H1 (cell line): ENCODE data around the gene ZNF575. TPM values are rescaled to one million over a fixed set of nuclear protein-coding genes. Genes with fewer than 3 reads are reported as not detected.
A peak's percentile ranks its signal among the peaks of the same experiment; 100 is the strongest.

Experiments
- CTCF ChIA-PET: fragments of 300-600 bp; sonication (Branson Sonifier 250); formaldehyde crosslinking; loops from one replicate; lab custom pipeline; 2021; ENCODE audit not compliant: partially characterized antibody; lab: Charles Lee
- POLR2A ChIA-PET: fragments of 300-600 bp; sonication (Branson Sonifier 250); formaldehyde crosslinking; loops from one replicate; lab custom pipeline; 2021; ENCODE audit warnings: inconsistent platforms; ENCODE audit not compliant: partially characterized antibody; lab: Charles Lee
- DNase-seq, 2 experiments: peaks; one replicate each; pipeline versions ENCODE4 v3.0.0 to v3.0.0-alpha.2; 2010 to 2022; ENCODE audit warnings: low spot score in 2 of 2, low read depth in 1 of 2, mixed read lengths in 1 of 2
- FAIRE-seq: peaks from 2 replicates; lab custom pipeline; 2011; peaks lifted over from hg19 to GRCh38; lab: Jason Lieb, UNC
- H2AFZ ChIP-seq: 2 replicates; pipeline ENCODE4 v1.8.1; 2012; ENCODE audit warnings: low read length, inconsistent platforms
- H2AK5ac ChIP-seq: 2 replicates; pipeline ENCODE4 v1.6.1; 2013; ENCODE audit warnings: low read depth, low read length
- H2BK120ac ChIP-seq: replicated peaks from 2 replicates; pipeline ENCODE3; 2013; ENCODE audit warnings: low read depth, low read length, inconsistent platforms
- H2BK12ac ChIP-seq: 2 replicates; pipeline ENCODE4 v1.6.1; 2013; ENCODE audit warnings: low read depth, low read length
- H2BK15ac ChIP-seq: 2 replicates; pipeline ENCODE4 v1.6.1; 2013; ENCODE audit warnings: low read length
- H2BK20ac ChIP-seq: 2 replicates; pipeline ENCODE4 v1.6.1; 2013; ENCODE audit warnings: low read length
- H2BK5ac ChIP-seq: 2 replicates; pipeline ENCODE4 v1.6.1; 2013; ENCODE audit warnings: low read depth, low read length
- H3K14ac ChIP-seq: 2 replicates; pipeline ENCODE4 v1.6.1; 2013; ENCODE audit warnings: inconsistent platforms; ENCODE audit not compliant: insufficient read length
- H3K18ac ChIP-seq: 2 replicates; pipeline ENCODE4 v1.6.1; 2013; ENCODE audit warnings: low read length; ENCODE audit errors: extremely low read depth
- H3K23ac ChIP-seq: 2 replicates; pipeline ENCODE4 v1.6.1; 2013; ENCODE audit warnings: inconsistent platforms; ENCODE audit not compliant: insufficient read length
- H3K23me2 ChIP-seq: 2 replicates; pipeline ENCODE4 v1.6.1; 2013; ENCODE audit warnings: low read depth, low read length
- H3K27ac ChIP-seq: 2 replicates; pipeline ENCODE4 v1.6.1; 2011; ENCODE audit warnings: low read depth, low read length, inconsistent platforms
- H3K27me3 ChIP-seq, 4 experiments: replicated peaks in 1 of 4; 1 replicate in 1 of 4; 2 replicates in 3 of 4; pipeline versions ENCODE4 v1.6.1 to v1.8.1; 2011 to 2013; ENCODE audit warnings: low read length in 3 of 4, mild to moderate bottlenecking in 3 of 4, inconsistent platforms in 2 of 4, mixed read lengths in 2 of 4, moderate library complexity in 1 of 4; ENCODE audit not compliant: control insufficient read depth in 3 of 4, insufficient read depth in 3 of 4; ENCODE audit errors: extremely low read depth in 1 of 4
- H3K36me3 ChIP-seq, 4 experiments: 2 replicates each; pipeline versions ENCODE4 v1.6.1 to v1.8.1; 2011 to 2013; ENCODE audit warnings: mild to moderate bottlenecking in 4 of 4, low read length in 3 of 4, moderate library complexity in 2 of 4, control low read depth in 1 of 4, inconsistent platforms in 1 of 4; ENCODE audit not compliant: insufficient read depth in 4 of 4, control insufficient read depth in 2 of 4
- H3K4ac ChIP-seq: replicated peaks from 2 replicates; pipeline ENCODE3; 2013; ENCODE audit warnings: low read length, low read depth, mixed read lengths, inconsistent platforms; ENCODE audit not compliant: insufficient read length
- H3K4me1 ChIP-seq, 4 experiments: replicated peaks in 1 of 4; 1 replicate in 1 of 4; 2 replicates in 3 of 4; pipeline versions ENCODE4 v1.6.1 to v1.8.1; 2011 to 2013; ENCODE audit warnings: low read length in 3 of 4, inconsistent platforms in 2 of 4, mixed read lengths in 1 of 4; ENCODE audit not compliant: insufficient read depth in 4 of 4, control insufficient read depth in 3 of 4
- H3K4me2 ChIP-seq, 2 experiments: 2 replicates each; pipeline versions ENCODE4 v1.6.1 to v1.8.1; 2011 to 2013; ENCODE audit warnings: low read depth in 2 of 2, low read length in 2 of 2, control low read depth in 1 of 2, inconsistent platforms in 1 of 2, mild to moderate bottlenecking in 1 of 2; ENCODE audit not compliant: insufficient read depth in 1 of 2
- H3K4me3 ChIP-seq, 4 experiments: fragments of 200-600, 300-600 bp in 1 of 4; sonication (generic), shearing (Covaris generic), sonication (Bioruptor Twin) in 1 of 4; 2 replicates each; pipeline versions ENCODE4 v1.5.1 to v1.8.1; 2011 to 2016; ENCODE audit warnings: low read length in 4 of 4, low read depth in 3 of 4, control low read depth in 2 of 4, inconsistent platforms in 2 of 4, mild to moderate bottlenecking in 2 of 4, mixed read lengths in 1 of 4, moderate library complexity in 1 of 4; ENCODE audit not compliant: insufficient read depth in 2 of 4; ENCODE audit errors: extremely low read depth in 1 of 4
- H3K56ac ChIP-seq: replicated peaks from 2 replicates; pipeline ENCODE3; 2013; ENCODE audit warnings: low read depth, mild to moderate bottlenecking, mixed read lengths, low read length, inconsistent platforms; ENCODE audit not compliant: insufficient read length
- H3K79me1 ChIP-seq: 2 replicates; pipeline ENCODE4 v1.6.1; 2013; ENCODE audit warnings: low read depth, low read length, control low read depth
- H3K79me2 ChIP-seq, 2 experiments: 2 replicates each; pipeline versions ENCODE4 v1.6.1 to v1.8.1; 2012 to 2013; ENCODE audit warnings: low read length in 2 of 2, mild to moderate bottlenecking in 2 of 2, inconsistent platforms in 1 of 2; ENCODE audit not compliant: insufficient read depth in 2 of 2, control insufficient read depth in 1 of 2
- H3K9ac ChIP-seq, 4 experiments: replicated peaks in 1 of 4; 1 replicate in 1 of 4; 2 replicates in 3 of 4; pipeline versions ENCODE4 v1.6.1 to v1.8.1; 2011 to 2013; ENCODE audit warnings: low read depth in 3 of 4, low read length in 3 of 4, control low read depth in 2 of 4, mild to moderate bottlenecking in 2 of 4, moderate library complexity in 2 of 4, inconsistent platforms in 1 of 4; ENCODE audit errors: extremely low read depth in 1 of 4
- H3K9me3 ChIP-seq, 2 experiments: 2 replicates each; pipeline versions ENCODE4 v1.6.1 to v1.8.1; 2012 to 2013; ENCODE audit warnings: mild to moderate bottlenecking in 2 of 2, moderate library complexity in 2 of 2, control low read depth in 1 of 2, inconsistent platforms in 1 of 2, low read depth in 1 of 2, low read length in 1 of 2, mixed read lengths in 1 of 2; ENCODE audit not compliant: insufficient read depth in 2 of 2
- H4K20me1 ChIP-seq, 2 experiments: replicated peaks in 1 of 2; 2 replicates each; pipeline versions ENCODE3 to v1.8.1; 2011 to 2013; ENCODE audit warnings: inconsistent platforms in 2 of 2, low read length in 2 of 2, mild to moderate bottlenecking in 1 of 2; ENCODE audit not compliant: insufficient read depth in 2 of 2, control insufficient read depth in 1 of 2
- H4K5ac ChIP-seq: 2 replicates; pipeline ENCODE4 v1.6.1; 2013; ENCODE audit warnings: low read length, low read depth, mixed read lengths, inconsistent platforms; ENCODE audit not compliant: insufficient read length
- H4K8ac ChIP-seq: 2 replicates; pipeline ENCODE4 v1.8.0; 2013; ENCODE audit warnings: mild to moderate bottlenecking, moderate library complexity, low read length, inconsistent platforms; ENCODE audit not compliant: insufficient read depth; ENCODE audit errors: extremely low read depth
- H4K91ac ChIP-seq: replicated peaks from 2 replicates; pipeline ENCODE3; 2013; ENCODE audit warnings: low read length, mixed read lengths, inconsistent platforms; ENCODE audit not compliant: insufficient read length
- CBX8 ChIP-seq: fragments of 300-800, 300-1000 bp; sonication (generic); IDR thresholded peaks from 2 replicates; pipeline ENCODE4 v1.7.1; 2016; ENCODE audit warnings: low read depth, low read length, borderline replicate concordance
- HDAC2 ChIP-seq, 2 experiments: fragments of 300-600 bp in 1 of 2; sonication (generic) in 1 of 2; IDR thresholded peaks; 2 replicates each; pipeline ENCODE4 v1.6.1; 2011 to 2012; ENCODE audit warnings: low read depth in 2 of 2, low read length in 2 of 2, mild to moderate bottlenecking in 2 of 2, moderate library complexity in 2 of 2, borderline replicate concordance in 1 of 2, inconsistent platforms in 1 of 2
- PHF8 ChIP-seq: fragments of 200-600 bp; sonication (generic); conservative IDR thresholded peaks from 2 replicates; pipeline ENCODE4 v1.7.1; 2012; ENCODE audit warnings: low read depth, mild to moderate bottlenecking, inconsistent platforms, low read length, moderate library complexity
- POLR2A ChIP-seq, 2 experiments: IDR thresholded peaks; 1 replicate in 1 of 2; 2 replicates in 1 of 2; pipeline ENCODE4 v1.6.1; 2011; ENCODE audit warnings: low read depth in 2 of 2, low read length in 2 of 2, mild to moderate bottlenecking in 2 of 2; ENCODE audit errors: control extremely low read depth in 1 of 2
- SAP30 ChIP-seq: fragments of 300-600 bp; sonication (generic); IDR thresholded peaks from 2 replicates; pipeline ENCODE4 v1.7.1; 2012; ENCODE audit warnings: low read length, moderate library complexity, mild to moderate bottlenecking, inconsistent platforms; ENCODE audit not compliant: insufficient read depth, insufficient replicate concordance
- SIN3A ChIP-seq, 2 experiments: IDR thresholded peaks in 1 of 2; conservative IDR thresholded peaks in 1 of 2; 2 replicates each; pipeline ENCODE4 v1.6.1; 2011 to 2012; ENCODE audit warnings: low read length in 2 of 2, improper control_type of control experiment in 1 of 2, low read depth in 1 of 2, mild to moderate bottlenecking in 1 of 2
- SP2 ChIP-seq: IDR thresholded peaks from 2 replicates; pipeline ENCODE4 v1.6.1; 2012; ENCODE audit warnings: mild to moderate bottlenecking, low read length, inconsistent platforms
- SRF ChIP-seq: IDR thresholded peaks from 2 replicates; pipeline ENCODE4 v1.6.1; 2011; ENCODE audit warnings: mild to moderate bottlenecking, low read depth, low read length, moderate library complexity
- TAF7 ChIP-seq: optimal IDR thresholded peaks from 2 replicates; pipeline ENCODE3; 2011; ENCODE audit warnings: low read depth, mild to moderate bottlenecking, inconsistent platforms, low read length, moderate library complexity, borderline replicate concordance
- TCF12 ChIP-seq: IDR thresholded peaks from 2 replicates; pipeline ENCODE4 v1.6.1; 2011; ENCODE audit warnings: low read depth, mild to moderate bottlenecking, low read length
- USF2 ChIP-seq: IDR thresholded peaks from 2 replicates; pipeline ENCODE4 v1.6.1; 2011; ENCODE audit warnings: low read length, improper control_type of control experiment
- WGBS, 2 experiments: shearing (Covaris generic) in 1 of 2; methylation state at CpG; one replicate each; pipeline versions ENCODE4 v1.1.6 to v1.1.7; 2013 to 2015; ENCODE audit warnings: low lambda C conversion rate in 2 of 2, mixed read lengths in 2 of 2, inconsistent platforms in 1 of 2, low coverage in 1 of 2, missing lambda C conversion rate in 1 of 2; ENCODE audit not compliant: insufficient replicate concordance in 2 of 2, insufficient coverage in 1 of 2, insufficient read length in 1 of 2; ENCODE audit errors: extremely low coverage in 1 of 2, missing lambda C conversion rate in 1 of 2; 5-methylcytosine and 5-hydroxymethylcytosine counted together
- polyA plus RNA-seq, 7 experiments: library from polyadenylated mRNA; depleted of rRNA in 3 of 7; stranded (reverse) in 5 of 7; unstranded in 2 of 7; fragments of >200 nt in 5 of 7; fragments of 200-250 nt in 2 of 7; gene quantifications; 1 replicate in 5 of 7; 2 replicates in 1 of 7; 4 replicates in 1 of 7; pipeline versions ENCODE4 v1.2.1 to v1.2.3, GENCODE V29; 2011 to 2013; ENCODE audit warnings: missing spikeins in 2 of 7, mixed read lengths in 2 of 7
- total RNA-seq: library from RNA; stranded (reverse); fragmentation: NEBNext Ultra II Directional; extraction: Animal tissue kit (Norgen Biotek cat#: 25700); gene quantifications from 2 replicates; pipeline ENCODE4 v1.2.1, GENCODE V29; 2021

The ZNF575 gene
- total and polyA plus RNA-seq, 2 of the 8 experiments (the other 6 are each of a cell fraction or from before 2014, with no cell fraction given), result 0.05 TPM; not detected in 1

- H3K23me2 ChIP-seq, result no peaks in the 10 kb centered on the region
- no peak overlapping the region for H3K23ac ChIP-seq
- no peaks in the 10 kb centered on the region for H3K9me3 ChIP-seq
- H4K20me1 ChIP-seq, result peaks cover 0 to 4% of the 10 kb centered on the region in 2 experiments
- ChIA-PET CTCF (interaction anchor here (0.6 to 10.7 kb wide), 29 partner anchors 12 to 962 kb away, joined by 3 to 122 read pairs (median 4); partner anchors contain the start of genes IRGQ, XRCC1, ZNF575 and ZNF576), POLR2A (interaction anchor here (1.0 to 3.0 kb wide), 8 partner anchors 10 to 48 kb away, joined by 3 to 11 read pairs (median 4); partner anchors contain the start of genes PINLYP and XRCC1)
- H3K18ac ChIP-seq, result no peak overlapping the region
- H4K91ac ChIP-seq, result no peak overlapping the region
- no peak overlapping the region for H2AFZ ChIP-seq
- H4K8ac ChIP-seq, result no peak overlapping the region
- no peak overlapping the region for H2AK5ac ChIP-seq
- H2BK20ac ChIP-seq, result no peak overlapping the region
- H3K79me1 ChIP-seq, result 0 out of 2 replicates have a peak, but pooled peaks cover 3% of the 10 kb centered on the region
- H2BK12ac ChIP-seq, result no peak overlapping the region
- no peak overlapping the region for H4K5ac ChIP-seq
- 41% methylated on average over 8 of the region's 8 CpGs; no CpG with 5 or more reads in 1 of the 2 experiments for WGBS, 2 experiments
- H3K4me3 ChIP-seq, result no peak overlapping the region
- no peak overlapping the region for H3K56ac ChIP-seq
- peaks cover 5 to 24% (median 13%) of the 10 kb centered on the region in 4 experiments; a peak in 6 of 8 replicates for H3K36me3 ChIP-seq
- no peaks in the 10 kb centered on the region for H3K27me3 ChIP-seq
- peak; percentile 61 to 95 for DNase-seq
- no peak overlapping the region for H3K9ac ChIP-seq
- FAIRE-seq, result peak; percentile 92
- H3K4me1 ChIP-seq, result 0 out of 7 replicates have a peak, but pooled peaks cover 0 to 2% (median 0%) of the 10 kb centered on the region in 4 experiments
- H2BK15ac ChIP-seq, result no peak overlapping the region
- no peak overlapping the region for H3K27ac ChIP-seq
- 0 out of 4 replicates have a peak overlapping the region, but pooled peaks of 1 of the 2 experiments have one; percentile 26 for H3K4me2 ChIP-seq
- H2BK120ac ChIP-seq, result no peak overlapping the region
- no peak overlapping the region for H3K4ac ChIP-seq
- H3K79me2 ChIP-seq, result no peaks in the 10 kb centered on the region
- no peak overlapping the region for H3K14ac ChIP-seq
- no peak overlapping the region for H2BK5ac ChIP-seq
- TF ChIP-seq POLR2A (IDR thresholded peaks at IDR 0.05; ENCODE audit: control extremely low read depth in 1 of 2, low read depth in 2 of 2, low read length in 2 of 2) (no peak), USF2 (no peak), TAF7 (no peak), HDAC2 (IDR thresholded peaks at IDR 0.05; ENCODE audit: borderline replicate concordance in 1 of 2, low read depth in 2 of 2, low read length in 2 of 2) (no peak), CBX8 (no peak), SIN3A (conservative IDR thresholded peaks at IDR 0.05 in 1 of 2, IDR thresholded peaks at IDR 0.05 in 1 of 2; ENCODE audit: low read depth in 1 of 2, low read length in 2 of 2) (no peak), SAP30 (no peak), SP2 (no peak), SRF (0 out of 2 replicates have a peak, but pooled peaks have one; percentile 11), TCF12 (no peak), PHF8 (no peak)
These were observed 22.3 kb downstream of the ZNF575 start for GRCh38 chr19:43555185-43555770.
